ENCODE results near the gene MAJIN. TPM values are rescaled to one million over a fixed set of nuclear protein-coding genes. Genes with fewer than 3 reads are reported as not detected.

The MAJIN gene
- total RNA-seq, 2 donors from 2014 or later, result not detected

- DNase-seq (ENCODE audit: low spot score) (no peak), ATAC-seq (ENCODE audit: insufficient number of reproducible peaks, low FRiP score, low read depth) (no peak)
- TF ChIP-seq CTCF (IDR thresholded peaks at IDR 0.05), result no peak
- H3K4me1 ChIP-seq (ENCODE audit: control insufficient read depth in 1 of 2, low read depth in 2 of 2), result no peaks in the 10 kb centered on the region
- H3K27ac ChIP-seq, result no peak overlapping the region
- no peak overlapping the region for H3K4me3 ChIP-seq
- peaks cover 48% of the 10 kb centered on the region for H3K36me3 ChIP-seq
- no peaks in the 10 kb centered on the region for H3K27me3 ChIP-seq (replicated peaks; ENCODE audit: insufficient read depth)
- H3K9me3 ChIP-seq, result no peaks in the 10 kb centered on the region
These were observed 38.5 kb downstream of the MAJIN start for GRCh38 chr11:64933213-64933934.

- H3K4me3 ChIP-seq, result no peak overlapping the region
- ATAC-seq (ENCODE audit: insufficient number of reproducible peaks, low FRiP score, low read depth) (no peak), DNase-seq (ENCODE audit: low spot score) (no peak)
- no peaks in the 10 kb centered on the region for H3K27me3 ChIP-seq (replicated peaks; ENCODE audit: insufficient read depth)
- peaks cover 57% of the 10 kb centered on the region for H3K36me3 ChIP-seq
- no peaks in the 10 kb centered on the region for H3K4me1 ChIP-seq (ENCODE audit: control insufficient read depth in 1 of 2, low read depth in 2 of 2)
- TF ChIP-seq CTCF (IDR thresholded peaks at IDR 0.05), result no peak
- no peak overlapping the region for H3K27ac ChIP-seq
- H3K9me3 ChIP-seq, result no peaks in the 10 kb centered on the region
These were observed 39.6 kb downstream of the MAJIN start for GRCh38 chr11:64932324-64932723.

GRCh38 chr11:64931290-64931689, 40.6 kb downstream of the MAJIN start:
- H3K36me3 ChIP-seq, result peaks cover 63% of the 10 kb centered on the region
- ATAC-seq (ENCODE audit: insufficient number of reproducible peaks, low FRiP score, low read depth) (no peak), DNase-seq (ENCODE audit: low spot score) (no peak)
- H3K27me3 ChIP-seq (replicated peaks; ENCODE audit: insufficient read depth), result no peaks in the 10 kb centered on the region
- no peak for TF ChIP-seq CTCF (IDR thresholded peaks at IDR 0.05)
- no peak overlapping the region for H3K27ac ChIP-seq
- peaks cover 2 to 4% of the 10 kb centered on the region in 2 donors for H3K4me1 ChIP-seq (ENCODE audit: control insufficient read depth in 1 of 2, low read depth in 2 of 2)
- no peak overlapping the region for H3K4me3 ChIP-seq
- no peaks in the 10 kb centered on the region for H3K9me3 ChIP-seq

GRCh38 chr11:64930340-64930739, 41.6 kb downstream of the MAJIN start:
- Histone ChIP-seq H3K4me3 (no peak overlapping the region), H3K4me1 (ENCODE audit: control insufficient read depth in 1 of 2, low read depth in 2 of 2) (peaks cover 12 to 14% of the 10 kb centered on the region in 2 donors), H3K27me3 (replicated peaks; ENCODE audit: insufficient read depth) (no peaks in the 10 kb centered on the region), H3K36me3 (peaks cover 63% of the 10 kb centered on the region), H3K27ac (no peak overlapping the region), H3K9me3 (no peaks in the 10 kb centered on the region)
- DNase-seq (ENCODE audit: low spot score) (no peak), ATAC-seq (ENCODE audit: insufficient number of reproducible peaks, low FRiP score, low read depth) (no peak)
- no peak for TF ChIP-seq CTCF (IDR thresholded peaks at IDR 0.05)

- H3K27me3 ChIP-seq (replicated peaks; ENCODE audit: insufficient read depth), result no peaks in the 10 kb centered on the region
- H3K27ac ChIP-seq, result no peak overlapping the region
- peaks cover 13 to 16% of the 10 kb centered on the region in 2 donors for H3K4me1 ChIP-seq (ENCODE audit: control insufficient read depth in 1 of 2, low read depth in 2 of 2)
- TF ChIP-seq CTCF (IDR thresholded peaks at IDR 0.05), result no peak
- H3K4me3 ChIP-seq, result no peak overlapping the region
- no peak for DNase-seq (ENCODE audit: low spot score)
- H3K9me3 ChIP-seq, result no peaks in the 10 kb centered on the region
- ATAC-seq (ENCODE audit: insufficient number of reproducible peaks, low FRiP score, low read depth), result no peak
- peaks cover 63% of the 10 kb centered on the region for H3K36me3 ChIP-seq
These were observed 42.3 kb downstream of the MAJIN start for GRCh38 chr11:64929625-64930024.

All from thoracic aorta (tissue), 2 donors.